RPMI8226 (cell line): ENCODE measurements around the gene RETREG3.
"Not testable (repeated sequence)": the region's sequence is repeated elsewhere in the genome, so short reads cannot be mapped to it uniquely, and the experiment has no call there.

Source experiments
- DNase-seq: peaks from one replicate; pipeline ENCODE4 v3.0.0-alpha.2; 2015

The RETREG3 gene

GRCh38 chr17:42568341-42569111 is 40.6 kb downstream of the RETREG3 start:
- no peak for DNase-seq

DNA sequence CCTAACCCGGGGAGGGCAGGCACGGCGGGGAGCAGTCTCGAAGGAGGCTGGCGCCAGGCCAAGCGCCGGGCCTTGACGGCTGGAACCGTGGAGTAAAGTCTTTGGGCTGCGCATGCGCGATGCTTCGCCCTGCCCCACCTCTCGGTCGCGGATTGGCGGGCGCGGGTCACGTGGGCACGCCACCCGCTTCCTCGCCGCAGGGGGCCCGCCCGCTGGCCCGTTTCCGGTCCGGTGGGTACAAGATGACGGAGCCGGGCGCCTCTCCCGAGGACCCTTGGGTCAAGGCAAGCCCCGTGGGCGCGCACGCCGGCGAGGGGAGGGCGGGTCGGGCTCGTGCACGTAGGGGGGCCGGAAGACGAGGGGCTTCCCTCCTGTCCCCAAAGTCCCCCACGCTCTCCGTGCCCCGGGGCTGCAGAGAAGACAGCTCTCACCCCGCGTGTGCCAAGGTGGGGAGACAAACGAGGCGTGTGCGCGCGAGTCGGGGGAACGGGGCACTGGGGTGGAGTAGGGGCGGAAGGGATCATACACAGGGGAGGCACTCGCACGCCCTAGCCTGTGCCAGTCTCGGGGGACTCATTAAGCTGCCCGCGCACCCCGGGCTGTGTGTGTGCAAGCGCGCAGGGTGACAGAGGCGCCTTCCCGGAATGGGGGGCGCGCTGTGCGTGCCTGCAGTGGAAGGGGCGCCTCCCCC is 42.1 kb downstream of the RETREG3 start, which contains the start of gene MLX:
Gene MLX, plus strand, starts transcription at position 218 of the 691 bp plus-strand sequence. Its CDS starts 25 bp downstream, at position 243.
- peak; percentile 97 for DNase-seq

GRCh38 chr17:42566215-42566882 is 42.8 kb downstream of the RETREG3 start:
- no peak for DNase-seq

DNA sequence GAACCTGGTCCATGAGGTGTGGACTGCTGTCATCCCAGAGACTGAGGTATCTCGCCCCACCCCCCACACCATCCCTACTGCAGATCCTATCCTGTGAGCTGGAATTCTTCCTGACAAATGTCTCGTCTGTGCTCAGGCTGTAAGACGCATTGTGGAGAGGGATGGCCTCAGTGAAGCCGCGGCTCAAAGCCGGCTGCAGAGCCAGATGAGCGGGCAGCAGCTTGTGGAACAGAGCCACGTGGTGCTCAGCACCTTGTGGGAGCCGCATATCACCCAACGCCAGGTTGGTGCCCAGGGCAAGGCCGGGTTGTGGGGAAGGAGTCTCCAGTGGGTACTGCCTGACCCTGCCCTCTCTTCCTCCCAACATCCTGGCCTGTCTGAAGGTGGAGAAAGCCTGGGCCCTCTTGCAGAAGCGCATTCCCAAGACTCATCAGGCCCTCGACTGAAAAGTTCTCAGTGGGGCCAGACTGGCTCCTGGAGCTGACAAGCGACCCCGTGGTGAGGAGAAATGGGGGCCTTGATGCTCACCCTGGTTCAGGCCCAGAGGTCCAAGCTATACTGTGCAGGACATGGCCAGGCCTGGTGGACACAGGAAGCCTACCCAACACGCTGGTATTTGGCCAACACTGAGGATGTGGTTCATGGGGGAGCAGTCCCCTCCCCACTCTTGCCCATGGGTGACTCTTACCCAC is 43.5 kb downstream of the RETREG3 start:
- no peak for DNase-seq

- no peak for DNase-seq
These were observed 44.2 kb downstream of the RETREG3 start for GRCh38 chr17:42564815-42565522.

DNA sequence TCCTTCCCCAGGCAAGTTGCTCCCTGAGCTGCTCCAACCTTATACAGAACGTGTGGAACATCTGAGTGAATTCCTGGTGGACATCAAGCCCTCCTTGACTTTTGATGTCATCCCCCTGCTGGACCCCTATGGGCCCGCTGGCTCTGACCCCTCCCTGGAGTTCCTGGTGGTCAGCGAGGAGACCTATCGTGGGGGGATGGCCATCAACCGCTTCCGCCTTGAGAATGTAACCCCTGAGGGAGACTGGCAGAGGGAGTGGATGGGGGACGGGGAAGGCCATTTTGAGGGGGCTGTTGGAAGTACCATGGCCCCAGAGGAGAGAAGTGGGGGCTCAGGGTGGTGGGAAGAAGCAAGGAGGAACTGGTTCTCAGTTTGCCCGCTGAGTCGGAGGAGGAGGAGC is 45.2 kb downstream of the RETREG3 start:
- DNase-seq, result no peak

- DNase-seq, result no peak
These were observed 45.6 kb downstream of the RETREG3 start for GRCh38 chr17:42563543-42563942.

GRCh38 chr17:42563143-42563509 is 46.0 kb downstream of the RETREG3 start:
- no peak for DNase-seq

- DNase-seq, result peak; percentile 25
These were observed 46.6 kb downstream of the RETREG3 start for GRCh38 chr17:42562388-42563142.

DNA sequence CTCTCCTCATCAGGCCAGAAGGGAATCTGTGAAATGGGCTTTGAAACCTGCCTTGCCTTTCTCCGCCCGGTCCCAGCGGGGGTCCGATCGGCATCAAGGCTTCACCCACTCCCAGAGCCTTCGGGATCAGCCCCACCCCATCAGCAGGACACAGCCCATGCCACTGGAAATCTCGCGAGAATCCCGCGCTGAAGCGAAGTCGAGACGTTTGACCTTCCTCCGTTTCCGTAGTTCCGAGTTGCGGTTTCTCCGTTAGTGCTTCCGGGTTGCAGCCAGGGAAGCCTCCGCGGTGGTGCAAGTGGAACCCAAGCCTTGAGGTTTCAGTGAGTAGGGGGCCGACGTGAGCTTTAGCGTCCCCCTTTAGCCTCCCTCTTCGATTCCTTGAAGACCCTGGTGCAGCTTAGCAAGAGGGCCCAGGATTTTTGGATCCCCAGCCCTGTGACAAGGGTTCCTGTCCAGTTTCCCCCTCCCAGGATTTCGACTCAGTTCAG is 47.2 kb downstream of the RETREG3 start, which contains the start of gene COASY:
Gene COASY, plus strand, starts transcription at position 252 of the 491 bp plus-strand sequence. CDS start 475 bp downstream, outside the sequence.
- DNase-seq, result peak; percentile 97

DNA sequence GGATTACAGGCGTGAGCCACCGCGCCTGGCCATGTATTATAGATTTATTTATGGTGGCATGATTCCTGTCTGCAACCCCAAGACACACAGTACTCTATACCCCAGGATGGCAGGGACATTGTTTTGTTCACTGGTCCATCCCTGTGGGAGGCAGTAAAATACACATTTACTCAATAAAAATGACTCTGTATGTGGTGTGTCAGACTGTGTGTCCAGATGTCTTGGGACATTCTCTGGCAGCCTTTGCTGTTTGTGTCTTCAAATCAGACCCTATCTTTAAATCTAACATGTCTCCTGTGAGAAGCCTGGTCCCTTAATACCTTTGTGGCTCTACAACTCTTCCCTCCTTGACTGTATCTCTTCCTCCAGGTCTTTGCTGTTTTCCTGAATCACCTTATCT is 48.9 kb downstream of the RETREG3 start:
- no peak for DNase-seq

- peak; percentile 43 for DNase-seq
These were observed 50.1 kb downstream of the RETREG3 start for GRCh38 chr17:42559075-42559474.

DNA sequence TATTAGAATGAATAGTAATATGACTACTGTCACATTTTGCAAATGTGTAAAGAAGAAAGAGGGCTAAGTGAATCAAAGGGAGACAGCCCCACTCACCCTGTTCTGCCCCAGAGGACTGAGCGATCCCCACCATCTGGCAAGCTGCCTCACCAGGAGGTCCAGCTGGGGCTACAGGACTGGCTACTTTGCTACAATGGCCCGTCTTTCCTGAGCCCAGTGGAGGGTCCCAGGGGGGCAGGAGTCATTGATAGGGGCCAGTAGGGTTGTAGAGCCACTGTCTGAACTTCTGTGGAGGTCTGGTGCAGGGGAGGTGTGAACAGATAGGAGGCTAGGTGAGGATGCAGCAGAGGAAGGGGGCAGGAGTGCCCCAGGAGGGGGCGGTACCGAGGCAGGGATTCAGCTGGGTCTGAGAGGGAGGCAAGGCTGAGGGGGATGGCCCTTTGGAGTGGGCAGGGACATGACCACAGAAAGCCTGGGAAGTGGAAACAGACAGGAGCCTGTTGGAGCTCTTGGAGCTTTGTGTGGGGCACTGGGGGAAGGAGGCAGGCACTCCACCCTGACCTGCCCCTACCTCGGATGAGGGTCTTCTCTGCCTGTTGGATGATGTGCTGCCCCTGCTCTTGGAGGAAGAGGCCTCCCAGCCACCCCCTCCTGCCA is 53.1 kb downstream of the RETREG3 start:
- not testable (repeated sequence) for DNase-seq

- no peak for DNase-seq
These were observed 54.0 kb downstream of the RETREG3 start for GRCh38 chr17:42555122-42555622.

GRCh38 chr17:42554250-42555121 is 54.7 kb downstream of the RETREG3 start:
- peak; percentile 82 for DNase-seq

GRCh38 chr17:42553866-42554249 is 55.3 kb downstream of the RETREG3 start:
- DNase-seq, result peak; percentile 47

GRCh38 chr17:42553161-42553818 is 55.9 kb downstream of the RETREG3 start:
- no peak for DNase-seq

GRCh38 chr17:42552736-42553135 is 56.4 kb downstream of the RETREG3 start, which contains the start of gene HSD17B1:
TSS of gene HSD17B1 (plus strand) at chr17:42552923. CDS start at chr17:42552934, 11 bp downstream.
- not testable (repeated sequence) for DNase-seq
